Stimulated activated CD8-positive, alpha-beta memory T cell treated with anti-CD3 and anti-CD28 coated beads, Interleukin-15, amount 100 ng/mL, for 4 hours (primary cell): ENCODE results near the gene UNC93A.
"Not testable (repeated sequence)": the region's sequence is repeated elsewhere in the genome, so short reads cannot be mapped to it uniquely, and the experiment has no call there.

ENCODE experiments used
- DNase-seq, 2 donors: peaks; one replicate each; pipeline ENCODE4 v3.0.0-alpha.2; 2020; ENCODE audit warnings: low read depth in 2 of 2

The UNC93A gene

DNA sequence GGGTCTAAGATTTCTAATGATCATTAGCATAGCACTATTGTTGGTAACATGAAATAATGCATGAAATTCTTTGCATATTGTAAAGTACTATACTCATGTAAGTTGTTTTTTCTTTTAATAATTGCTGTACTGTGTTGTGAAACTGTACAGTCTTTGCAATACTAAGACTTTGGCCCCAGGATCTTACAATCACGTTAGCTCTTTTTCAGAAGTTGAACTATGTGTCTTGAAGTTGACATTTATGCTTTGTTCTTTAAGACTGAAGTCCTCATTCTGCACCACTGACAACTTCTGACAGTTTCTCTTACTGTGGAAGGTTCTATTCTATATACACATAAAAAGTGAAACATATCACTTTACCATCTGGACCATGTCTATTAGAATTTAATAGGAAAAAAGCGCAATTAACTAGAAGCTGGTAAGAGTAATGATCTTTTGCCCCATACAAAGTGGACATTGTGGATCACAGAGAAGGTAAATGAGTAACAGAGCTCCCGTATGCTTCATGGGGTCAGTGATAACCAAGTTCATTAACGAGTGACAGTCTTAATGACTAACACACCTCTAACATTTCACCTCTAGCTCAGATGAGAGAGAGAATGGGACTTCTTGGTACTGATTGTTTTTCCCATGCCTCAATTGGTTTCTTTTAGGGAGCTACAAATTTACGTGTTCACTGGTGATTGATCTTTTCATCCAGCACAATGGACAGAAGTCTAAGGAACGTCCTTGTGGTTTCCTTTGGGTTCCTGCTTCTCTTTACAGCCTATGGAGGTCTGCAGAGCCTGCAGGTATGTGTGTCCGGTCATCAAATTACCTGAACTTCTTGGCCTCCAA is at the start of gene UNC93A:
TSS of gene UNC93A (plus strand) at position 530 of the 837 bp plus-strand sequence. CDS start at position 705, 175 bp downstream.
- no peak for DNase-seq

DNA sequence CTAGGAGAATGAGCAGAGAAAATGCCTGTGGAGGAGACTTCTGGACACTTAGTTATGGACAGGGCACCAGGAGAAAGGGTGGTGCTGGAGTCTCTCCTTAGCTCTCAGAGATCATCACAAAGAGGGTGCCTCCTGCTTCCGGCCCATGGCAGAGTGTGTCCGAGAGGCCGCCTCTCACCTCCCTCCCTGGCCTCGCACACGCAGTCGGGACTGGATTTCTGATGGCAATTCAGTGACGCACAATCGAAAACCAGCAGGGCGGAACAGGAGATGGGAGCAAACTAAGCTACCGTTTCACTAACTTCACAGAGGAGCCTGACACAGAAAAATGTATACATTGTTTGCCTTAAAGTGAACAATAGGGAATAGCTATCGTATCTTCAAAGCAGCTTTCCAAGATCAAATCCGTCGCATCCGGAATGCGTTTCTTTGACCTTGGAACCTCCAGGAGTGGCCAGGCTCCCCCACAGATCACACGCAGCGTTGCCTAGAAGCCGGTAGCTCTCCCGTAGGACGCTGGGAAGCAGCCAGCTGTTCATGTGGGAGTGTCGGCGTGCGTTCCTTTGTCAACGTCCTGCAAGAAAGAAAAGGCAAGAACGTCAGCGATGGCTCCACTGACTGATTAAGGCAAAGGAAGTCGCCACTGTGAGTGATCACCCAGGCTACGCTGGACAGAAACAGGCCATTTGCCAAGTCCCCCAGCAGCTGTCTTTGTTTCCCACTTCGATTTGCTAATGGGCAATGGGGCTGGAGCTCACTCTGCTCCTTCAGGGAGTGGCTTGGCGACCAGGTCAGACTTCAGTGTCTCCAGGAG is 49.6 kb upstream of the UNC93A start:
- DNase-seq: not testable (repeated sequence)

DNA sequence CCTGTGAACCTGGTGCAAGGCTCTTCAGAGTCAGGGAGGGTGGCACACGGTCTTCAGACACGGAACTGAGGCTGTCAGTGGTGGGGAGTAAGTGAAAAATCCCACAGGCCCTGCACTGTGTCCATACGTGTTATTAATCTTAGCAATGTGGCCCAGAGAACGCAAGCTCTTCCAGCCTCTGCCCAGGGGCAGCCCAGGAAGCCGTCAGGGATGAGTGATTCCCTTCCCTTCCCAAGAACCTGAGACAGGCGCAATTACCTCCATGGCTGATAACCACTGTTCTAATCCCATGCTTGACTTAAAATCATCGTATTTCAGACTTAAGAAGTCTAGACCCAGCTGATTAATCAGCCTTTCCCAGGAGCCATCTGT is 49.0 kb upstream of the UNC93A start:
- DNase-seq: not testable (repeated sequence)

DNA sequence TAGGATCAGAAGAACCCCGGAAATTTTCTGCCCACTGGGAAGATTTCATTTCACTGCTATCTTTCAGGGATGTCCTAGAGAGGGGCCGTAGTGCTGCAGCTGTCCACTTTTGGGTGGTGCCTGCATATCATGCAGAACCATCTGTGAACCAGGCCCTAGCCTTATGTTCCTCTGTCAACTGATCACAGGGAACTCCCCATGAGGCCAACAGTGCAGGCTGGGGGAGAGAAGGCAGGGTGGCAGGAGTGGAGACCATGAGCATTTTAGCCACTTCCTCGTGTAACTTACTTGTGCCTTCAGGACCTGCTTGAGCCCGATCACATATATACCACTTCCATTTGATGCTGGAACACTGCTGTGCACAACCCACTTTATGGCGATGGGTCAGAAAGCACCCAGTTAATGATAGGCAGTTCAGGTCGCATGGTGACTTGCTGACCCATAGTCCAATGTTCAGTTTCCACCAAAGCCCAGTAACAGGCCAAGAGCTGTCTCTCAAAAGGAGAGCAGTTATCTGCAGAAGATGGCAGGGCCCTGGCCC is 48.5 kb upstream of the UNC93A start:
- not testable (repeated sequence) for DNase-seq

DNA sequence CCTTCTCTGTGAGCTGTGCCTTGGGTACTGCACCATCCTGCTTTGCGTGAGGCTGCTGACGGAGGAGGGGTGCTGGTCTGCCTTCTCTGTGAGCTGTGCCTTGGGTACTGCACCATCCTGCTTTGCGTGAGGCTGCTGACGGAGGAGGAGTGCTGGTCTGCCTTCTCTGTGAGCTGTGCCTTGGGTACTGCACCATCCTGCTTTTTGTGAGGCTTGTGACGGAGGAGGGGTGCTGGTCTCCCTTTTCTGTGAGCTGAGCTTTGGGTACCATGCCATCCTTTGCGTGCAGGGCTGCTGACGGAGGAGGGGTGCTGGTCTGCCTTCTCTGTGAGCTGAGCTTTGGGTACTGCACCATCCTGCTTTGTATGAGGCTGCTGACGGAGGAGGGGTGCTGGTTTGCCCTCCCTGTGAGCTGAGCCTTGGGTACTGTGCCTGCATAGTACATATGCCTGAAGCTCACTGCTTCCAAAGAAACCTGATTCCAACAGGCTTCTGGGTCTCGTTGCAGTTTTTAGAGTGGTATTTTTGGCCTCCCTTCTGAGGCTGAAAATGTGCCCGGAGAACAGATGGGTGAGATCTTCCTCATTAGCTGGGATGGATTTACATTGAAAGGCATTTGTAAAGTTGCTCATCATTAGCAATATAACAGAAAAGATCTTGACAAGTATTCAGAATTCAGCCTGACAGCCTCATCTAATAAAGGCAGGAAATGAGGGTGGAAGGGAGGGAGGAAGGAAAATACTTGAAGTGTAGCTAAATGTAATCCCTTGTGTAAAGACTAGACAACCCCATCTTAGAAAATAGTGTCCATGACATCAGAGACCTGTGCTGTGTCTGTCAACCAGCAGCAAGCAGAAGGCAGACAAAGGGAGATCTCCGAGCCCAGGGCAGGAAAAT is 46.8 kb upstream of the UNC93A start:
- no peak for DNase-seq

DNA sequence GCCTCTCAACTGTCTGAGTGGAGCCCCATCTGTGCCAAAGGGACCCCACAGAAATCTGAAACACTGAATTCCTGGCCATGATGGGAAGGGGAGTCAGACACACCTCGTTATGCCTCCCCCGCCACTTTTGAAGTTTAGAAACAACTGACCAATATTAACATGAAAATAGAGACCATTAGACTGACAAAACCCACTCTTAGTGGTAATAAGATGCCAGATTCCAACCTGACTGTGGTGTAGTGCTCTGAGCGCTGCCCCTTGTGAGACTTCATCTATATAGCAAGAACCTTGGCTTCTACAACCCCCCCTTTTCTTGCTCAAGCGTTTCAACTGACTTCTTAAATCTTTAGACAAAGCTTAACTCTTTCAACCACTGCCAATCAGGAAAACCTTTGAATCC is 46.1 kb upstream of the UNC93A start:
- DNase-seq: no peak

DNA sequence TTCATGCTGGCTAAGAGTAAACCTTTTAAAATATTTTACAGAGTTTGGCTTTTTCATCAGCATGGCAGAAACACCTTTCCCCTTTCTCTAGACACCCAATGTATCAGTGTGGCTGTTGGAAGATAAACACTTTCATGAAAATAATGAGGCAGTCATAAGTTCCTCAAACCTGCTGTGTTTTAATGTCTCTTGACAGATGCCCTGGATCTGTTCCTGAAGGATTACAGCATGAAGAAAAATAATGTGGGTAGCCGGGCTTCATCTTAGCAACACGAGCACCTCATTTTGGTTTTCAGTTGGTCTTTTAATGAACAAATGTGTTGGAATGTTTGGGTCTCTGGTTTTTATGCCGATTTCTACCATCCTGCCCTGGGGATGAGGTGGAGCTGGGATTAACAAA is 45.5 kb upstream of the UNC93A start:
- DNase-seq: no peak

DNA sequence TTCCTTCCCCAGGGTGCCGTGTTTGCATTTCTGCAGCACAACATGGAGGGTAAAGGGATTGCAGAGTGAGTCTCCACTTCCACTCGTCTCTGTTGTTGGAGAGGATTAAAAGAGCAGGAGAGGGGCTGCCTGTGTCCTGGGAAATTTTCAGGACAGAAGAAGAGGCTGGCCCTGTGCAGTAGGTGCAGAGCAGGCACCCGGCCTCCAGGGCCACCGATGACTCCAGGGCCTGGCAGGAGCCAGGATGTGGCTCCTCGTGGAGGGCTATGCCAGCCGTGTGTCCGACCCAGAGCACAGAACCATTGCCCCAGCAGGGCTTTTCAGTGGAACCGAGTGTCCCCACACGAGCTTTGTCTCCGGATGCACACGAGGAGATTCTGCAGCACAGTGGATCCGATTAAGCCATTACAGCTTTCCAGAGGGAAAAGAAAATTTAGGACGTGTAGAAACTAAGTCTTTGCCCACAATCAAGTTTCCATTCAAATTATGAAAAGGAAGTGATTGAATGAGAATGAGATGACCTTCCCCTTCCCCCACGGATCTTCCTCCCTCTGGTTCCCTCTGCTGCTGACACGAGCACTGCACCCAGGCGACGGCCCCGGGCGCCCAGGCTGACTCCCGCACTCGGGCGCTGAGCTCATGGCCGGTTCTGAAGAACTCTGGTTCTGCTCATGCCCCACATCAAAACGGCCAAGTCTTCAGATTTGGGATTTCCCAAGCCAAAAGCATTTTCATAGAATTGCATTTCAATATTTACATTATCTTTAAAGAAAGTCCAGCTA is 43.1 kb upstream of the UNC93A start:
- no peak for DNase-seq

DNA sequence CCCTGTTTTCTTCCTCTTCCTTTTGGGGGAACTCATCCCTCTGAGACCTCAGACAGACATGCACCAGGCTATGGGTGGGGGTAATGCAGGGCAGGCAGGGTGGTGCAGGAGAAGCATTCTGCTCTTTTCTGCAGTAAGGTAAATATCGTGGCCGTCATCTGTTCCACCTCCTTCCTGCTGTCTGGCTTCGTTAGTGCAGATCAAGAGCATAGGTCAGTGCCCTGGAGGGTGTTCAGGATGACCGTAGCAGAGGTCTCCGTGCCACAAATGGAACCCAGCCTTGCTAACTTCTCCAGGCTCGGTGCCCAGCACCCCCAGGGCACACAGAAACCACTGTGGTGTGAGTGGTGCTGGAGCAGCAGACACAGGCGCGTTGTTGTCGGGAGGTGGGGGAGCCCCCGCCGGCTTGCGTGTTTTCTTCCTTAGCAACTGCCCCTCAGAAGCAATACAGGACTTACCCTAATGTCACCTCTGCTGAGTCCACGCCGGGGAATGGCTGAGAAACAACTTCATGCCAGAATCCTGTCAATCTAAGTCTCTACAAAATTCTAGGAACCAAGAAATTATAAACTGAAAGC is 42.1 kb upstream of the UNC93A start:
- DNase-seq: not testable (repeated sequence)

DNA sequence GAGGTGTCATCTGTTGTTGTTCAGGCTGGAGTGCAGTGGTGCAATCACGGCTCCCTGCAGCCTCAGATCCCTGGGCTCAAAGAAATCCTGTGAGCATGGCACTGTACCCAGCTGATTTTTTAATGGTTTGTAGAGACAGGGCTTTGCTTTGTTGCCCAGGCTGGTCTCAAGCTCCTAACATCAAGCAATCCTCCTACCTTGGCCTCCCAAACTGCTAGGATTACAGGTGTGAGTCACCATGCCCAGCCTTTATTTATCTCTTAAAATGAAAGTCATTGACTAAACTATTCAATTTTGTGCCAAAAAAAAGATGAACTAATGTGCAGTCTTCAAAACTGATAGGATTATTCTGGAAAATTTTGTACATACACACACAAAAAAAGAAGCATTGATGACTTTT is 38.8 kb upstream of the UNC93A start:
- no peak for DNase-seq

DNA sequence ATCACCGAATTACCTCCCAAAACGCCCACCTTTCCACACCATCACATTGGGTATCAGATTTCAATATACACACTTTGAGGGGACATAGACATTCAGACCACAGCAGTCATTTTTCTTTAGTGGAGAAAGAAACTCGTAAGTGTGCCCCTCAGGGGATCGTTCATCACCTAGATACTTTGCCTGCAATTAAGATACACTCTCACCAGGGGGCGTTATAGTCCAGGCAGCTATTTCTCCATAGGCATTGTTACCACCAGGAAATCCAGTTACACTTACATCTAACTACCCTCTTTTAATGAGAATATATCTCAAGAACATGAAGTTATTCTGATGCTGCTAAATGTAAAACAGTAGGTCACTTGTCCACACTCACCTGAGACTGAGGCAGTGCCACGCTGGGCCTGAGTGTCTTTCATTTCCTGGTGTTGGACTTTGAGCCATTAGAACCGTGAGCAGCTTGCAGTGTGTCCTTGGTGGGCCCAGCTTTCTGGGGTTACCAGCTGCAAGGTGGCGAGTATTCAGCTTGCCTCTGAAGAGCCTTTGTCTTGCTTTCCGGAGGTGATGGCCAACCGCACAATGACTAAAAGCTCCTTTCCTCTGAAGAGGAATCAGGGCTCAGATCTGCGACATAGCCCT is 35.1 kb upstream of the UNC93A start:
- no peak for DNase-seq

DNA sequence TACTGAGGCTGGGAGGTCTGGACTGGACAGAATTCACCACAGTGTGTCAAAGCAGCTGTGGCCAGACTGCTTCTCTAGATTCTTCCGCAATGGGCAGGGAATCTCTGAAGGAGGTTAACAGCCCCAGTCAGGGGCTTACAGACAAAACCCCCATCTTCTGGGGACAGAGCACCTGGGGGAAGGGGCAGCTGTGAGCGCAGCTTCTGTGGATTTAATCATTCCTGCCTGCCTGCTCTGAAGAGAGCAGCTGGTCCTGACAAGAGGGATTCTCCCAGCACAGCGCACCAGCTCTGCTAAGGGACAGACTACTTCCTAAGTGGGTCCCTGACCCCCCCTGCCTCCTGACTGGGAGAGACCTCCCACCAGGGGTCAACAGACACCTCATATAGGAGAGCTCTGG is 32.5 kb upstream of the UNC93A start:
- DNase-seq: no peak

DNA sequence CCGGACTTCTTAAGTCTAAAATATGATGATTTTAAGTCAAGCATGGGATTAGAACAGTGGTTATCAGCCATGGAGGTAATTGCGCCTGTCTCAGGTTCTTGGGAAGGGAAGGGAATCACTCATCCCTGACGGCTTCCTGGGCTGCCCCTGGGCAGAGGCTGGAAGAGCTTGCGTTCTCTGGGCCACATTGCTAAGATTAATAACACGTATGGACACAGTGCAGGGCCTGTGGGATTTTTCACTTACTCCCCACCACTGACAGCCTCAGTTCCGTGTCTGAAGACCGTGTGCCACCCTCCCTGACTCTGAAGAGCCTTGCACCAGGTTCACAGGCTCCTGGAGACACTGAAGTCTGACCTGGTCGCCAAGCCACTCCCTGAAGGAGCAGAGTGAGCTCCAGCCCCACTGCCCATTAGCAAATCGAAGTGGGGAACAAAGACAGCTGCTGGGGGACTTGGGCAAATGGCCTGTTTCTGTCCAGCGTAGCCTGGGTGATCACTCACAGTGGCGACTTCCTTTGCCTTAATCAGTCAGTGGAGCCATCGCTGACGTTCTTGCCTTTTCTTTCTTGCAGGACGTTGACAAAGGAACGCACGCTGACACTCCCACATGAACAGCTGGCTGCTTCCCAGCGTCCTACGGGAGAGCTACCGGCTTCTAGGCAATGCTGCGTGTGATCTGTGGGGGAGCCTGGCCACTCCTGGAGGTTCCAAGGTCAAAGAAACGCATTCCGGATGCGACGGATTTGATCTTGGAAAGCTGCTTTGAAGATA is 24.9 kb upstream of the UNC93A start:
- not testable (repeated sequence) for DNase-seq

DNA sequence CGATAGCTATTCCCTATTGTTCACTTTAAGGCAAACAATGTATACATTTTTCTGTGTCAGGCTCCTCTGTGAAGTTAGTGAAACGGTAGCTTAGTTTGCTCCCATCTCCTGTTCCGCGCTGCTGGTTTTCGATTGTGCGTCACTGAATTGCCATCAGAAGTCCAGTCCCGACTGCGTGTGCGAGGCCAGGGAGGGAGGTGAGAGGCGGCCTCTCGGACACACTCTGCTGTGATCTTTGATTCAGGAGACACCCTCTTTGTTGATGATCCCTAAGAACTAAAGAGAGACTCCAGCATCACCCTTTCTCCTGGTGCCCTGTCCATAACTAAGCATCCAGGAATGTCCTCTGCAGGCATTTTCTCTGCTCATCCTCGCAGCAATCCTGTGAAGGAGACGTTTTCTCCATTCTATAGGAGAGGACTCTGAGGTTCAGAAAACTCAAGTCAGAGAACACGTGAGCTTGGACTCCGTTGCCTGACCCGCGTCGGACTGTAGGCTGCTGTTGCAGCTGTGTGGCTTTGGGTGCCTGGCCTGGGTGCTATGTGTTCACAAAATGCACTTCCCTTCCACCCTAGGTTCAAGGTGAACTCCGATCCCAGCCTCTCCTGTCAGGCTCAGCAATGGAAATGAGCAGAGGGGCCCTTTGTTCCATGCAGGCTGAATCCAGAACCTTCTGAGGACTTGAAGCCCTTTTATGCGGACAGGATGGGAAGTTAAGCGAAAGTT is 24.1 kb upstream of the UNC93A start:
- no peak for DNase-seq

DNA sequence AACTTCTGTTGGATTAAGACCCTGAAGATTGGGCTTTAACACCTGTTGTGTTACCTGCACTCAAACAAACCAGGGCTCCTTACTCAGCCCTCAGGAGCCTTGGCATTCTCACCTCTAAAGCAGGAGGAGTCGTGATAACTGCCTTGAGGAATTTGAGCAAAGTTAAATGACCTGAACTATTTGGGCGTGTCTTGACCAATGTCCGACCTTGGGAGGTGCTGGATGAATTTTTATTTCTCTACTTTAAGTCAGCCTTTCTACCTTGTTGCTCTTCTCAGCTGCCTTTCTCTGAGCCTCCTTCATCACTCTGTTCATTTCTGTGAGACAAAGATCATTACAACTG is 23.6 kb upstream of the UNC93A start:
- DNase-seq: not testable (repeated sequence)

DNA sequence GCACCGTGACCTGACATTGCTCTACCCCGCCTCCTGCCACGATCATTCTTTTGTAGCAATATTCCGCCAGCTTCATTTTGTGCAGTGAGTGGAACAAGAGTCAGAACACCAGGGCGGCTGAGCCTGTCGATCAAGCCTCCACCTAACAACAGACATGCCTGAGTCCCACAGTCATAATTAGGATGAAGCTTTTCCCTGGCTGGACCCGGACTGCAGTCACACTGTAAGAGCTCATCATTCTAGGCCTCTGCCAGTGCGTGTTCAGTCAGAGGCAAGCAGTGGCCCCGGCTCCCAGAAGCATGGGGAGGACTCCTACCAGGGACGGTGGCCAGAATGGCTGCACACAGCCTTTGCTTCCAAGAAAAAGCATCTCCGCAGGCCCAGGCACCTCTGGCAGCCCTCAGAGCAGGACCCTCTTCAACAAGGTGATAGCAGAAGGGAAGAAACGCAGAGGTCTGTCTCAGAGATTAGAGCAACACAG is 23.2 kb upstream of the UNC93A start:
- DNase-seq: no peak

DNA sequence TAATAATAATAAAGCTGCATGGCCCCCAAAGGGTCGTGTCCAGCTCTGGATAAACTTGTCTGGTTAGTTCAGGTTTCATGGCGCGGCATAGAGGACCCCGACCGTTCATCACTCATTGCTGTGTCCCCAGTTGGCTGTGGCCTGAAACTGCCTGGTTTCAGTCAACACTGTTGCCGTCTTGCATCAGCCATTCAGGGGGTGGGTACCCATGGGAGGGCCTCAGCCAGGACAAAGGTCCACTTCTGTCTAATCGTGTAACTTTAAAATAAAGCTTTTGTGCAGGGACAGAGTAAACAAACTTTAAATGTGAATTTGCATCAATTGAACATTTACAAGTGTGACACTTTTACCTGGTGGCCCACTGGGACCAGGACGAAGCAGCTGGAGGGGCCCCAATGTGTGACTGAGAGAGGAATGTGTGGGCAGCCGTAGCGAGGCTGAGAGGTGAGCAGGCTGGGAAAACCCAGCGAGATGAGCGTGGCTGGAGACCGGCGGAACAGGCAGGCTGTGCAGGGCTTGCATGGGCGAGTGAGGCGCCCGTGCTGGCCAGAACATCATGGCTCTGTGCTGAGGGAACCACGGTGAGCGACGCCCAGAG is 22.3 kb upstream of the UNC93A start:
- no peak for DNase-seq
